AG09309 (cell line): ENCODE data around the gene CCDC93.

Experiments used
- DNase-seq: peaks from one replicate; pipeline ENCODE4 v3.0.0-alpha.2; 2010; ENCODE audit warnings: low read depth
- H3K4me3 ChIP-seq: 2 replicates; pipeline ENCODE4 v1.5.1; 2011; ENCODE audit warnings: mild to moderate bottlenecking, low read depth, low read length, moderate library complexity; ENCODE audit not compliant: control insufficient read depth
- CTCF ChIP-seq: IDR thresholded peaks from 2 replicates; pipeline ENCODE4 v1.5.1; 2011; ENCODE audit warnings: mild to moderate bottlenecking, low read depth, low read length, inconsistent platforms; ENCODE audit not compliant: insufficient read depth, control insufficient read depth; ENCODE audit errors: missing control alignments

The CCDC93 gene

DNA sequence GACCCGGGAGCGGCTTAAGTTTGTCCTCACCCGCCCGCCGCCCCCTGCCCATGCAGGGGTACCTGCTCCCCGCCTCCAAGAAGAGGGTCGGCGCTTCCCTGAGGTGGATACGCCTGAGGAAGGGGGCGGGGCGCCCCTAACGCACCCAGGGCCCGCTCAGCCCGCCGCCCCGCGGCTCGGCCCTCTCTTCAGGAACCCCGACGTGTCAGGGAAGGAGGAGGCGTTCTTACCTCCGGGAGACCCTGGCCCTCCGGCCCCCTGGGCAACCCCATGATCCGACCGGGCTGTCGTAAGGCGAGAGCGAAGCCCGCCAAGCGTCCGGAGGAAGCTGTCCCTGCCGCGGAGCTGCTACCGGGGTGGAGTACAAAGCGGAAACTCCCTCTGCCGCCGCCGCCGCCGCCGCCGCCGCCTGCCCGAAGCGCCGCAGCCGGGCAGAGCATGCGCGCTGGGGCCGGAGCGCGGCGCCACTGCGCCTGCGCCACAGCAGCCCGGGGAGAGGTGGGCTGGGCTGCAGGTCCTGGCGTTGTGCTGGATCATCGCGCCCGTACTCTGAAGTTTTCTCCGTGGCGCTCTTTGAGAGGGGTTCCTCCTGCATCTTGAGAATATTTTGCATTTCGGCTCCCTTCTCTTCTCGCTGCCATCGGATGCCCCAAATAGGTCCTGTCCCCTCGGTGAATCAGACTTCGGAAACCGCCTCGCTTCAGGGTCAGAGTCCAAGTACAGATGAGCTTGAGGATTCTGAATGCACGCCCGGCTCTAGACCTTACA is at the start of gene CCDC93:
Gene CCDC93, minus strand, starts transcription at position 347 of the 768 bp plus-strand sequence. Its CDS starts 75 bp downstream, at position 272.
- peak; percentile 14 for DNase-seq
- H3K4me3 ChIP-seq = peak within 1 kb of the TSS; percentile 86
- no peak for TF ChIP-seq CTCF

- DNase-seq = no peak
- TF ChIP-seq CTCF = no peak
- H3K4me3 ChIP-seq = no peak overlapping the region
Observed at GRCh38 chr2:118062669-118063068, 48.8 kb upstream of the CCDC93 start.

- DNase-seq = peak; percentile 75
- no peak for TF ChIP-seq CTCF
- H3K4me3 ChIP-seq = no peak overlapping the region
Observed at GRCh38 chr2:118062048-118062447, 48.2 kb upstream of the CCDC93 start.

- H3K4me3 ChIP-seq = no peak overlapping the region
- TF ChIP-seq CTCF = peak; percentile 65
- DNase-seq = peak; percentile 74
Observed at GRCh38 chr2:118061135-118061955, 47.5 kb upstream of the CCDC93 start.

- no peak for TF ChIP-seq CTCF
- H3K4me3 ChIP-seq = no peak overlapping the region
- peak; percentile 98 for DNase-seq
Observed at GRCh38 chr2:118059919-118060478, 46.1 kb upstream of the CCDC93 start.

GRCh38 chr2:118058951-118059350 is 45.1 kb upstream of the CCDC93 start:
- no peak for DNase-seq
- no peak overlapping the region for H3K4me3 ChIP-seq
- TF ChIP-seq CTCF = no peak
